HL-60 (cell line): Measurements from ENCODE around the gene P2RX1.

Source experiments
- CTCF ChIP-seq: IDR thresholded peaks from one replicate; pipeline ENCODE4 v1.5.1; 2011; ENCODE audit warnings: low read length, control low read depth, inconsistent platforms; ENCODE audit not compliant: insufficient read depth
- GABPA ChIP-seq: IDR thresholded peaks from 2 replicates; pipeline ENCODE4 v1.6.1; 2012; ENCODE audit warnings: low read depth
- POLR2AphosphoS5 ChIP-seq: IDR thresholded peaks from 2 replicates; pipeline ENCODE4 v1.6.1; 2012; ENCODE audit warnings: low read depth

GRCh38 chr17:3906881-3907280 lies 9.4 kb downstream of the P2RX1 start:
- TF ChIP-seq CTCF (no peak), POLR2AphosphoS5 (no peak), GABPA (no peak)
